ENCODE measurements around the gene MACROH2A2.

Gene MACROH2A2

GRCh38 chr10:70135046-70135445 lies 82.4 kb downstream of the MACROH2A2 start:
- ChIA-PET CTCF (interaction anchor here (1.4 to 1.9 kb wide), 3 partner anchors 12 to 19 kb away, joined by 3 to 14 read pairs (median 6); partner anchors contain the start of gene TYSND1), POLR2A (no interaction called here)
- DNase-seq (ENCODE audit: low read depth, low spot score) = no peak
- H3K4me3 ChIP-seq (ENCODE audit: low read depth, low read length) = no peak overlapping the region
- no peak for TF ChIP-seq CTCF (IDR thresholded peaks at IDR 0.05; ENCODE audit: insufficient read depth, low read length, missing control alignments)

- no peak overlapping the region for H3K4me3 ChIP-seq (ENCODE audit: low read depth, low read length)
- POLR2A ChIA-PET = interaction anchor here (0.6 to 1.6 kb wide), 3 partner anchors 9 to 268 kb away, joined by 3 to 6 read pairs (median 3); partner anchors contain the start of genes EIF4EBP2 and TYSND1
- CTCF ChIA-PET = interaction anchor here (1.0 to 1.9 kb wide), 4 partner anchors 9 to 20 kb away, joined by 3 to 14 read pairs (median 8); no protein-coding TSS in a partner anchor
- no peak for TF ChIP-seq CTCF (IDR thresholded peaks at IDR 0.05; ENCODE audit: insufficient read depth, low read length, missing control alignments)
- no peak for DNase-seq (ENCODE audit: low read depth, low spot score)
Measured at GRCh38 chr10:70135684-70136083, 83.0 kb downstream of the MACROH2A2 start.

GRCh38 chr10:70137135-70137534 lies 84.5 kb downstream of the MACROH2A2 start:
- H3K4me3 ChIP-seq (ENCODE audit: low read depth, low read length) = no peak overlapping the region
- no peak for DNase-seq (ENCODE audit: low read depth, low spot score)
- CTCF ChIA-PET = interaction anchor here (1.3 to 1.7 kb wide), 3 partner anchors 8 to 21 kb away, joined by 7 to 14 read pairs (median 10); no protein-coding TSS in a partner anchor
- TF ChIP-seq CTCF (IDR thresholded peaks at IDR 0.05; ENCODE audit: insufficient read depth, low read length, missing control alignments) = no peak
- POLR2A ChIA-PET = interaction anchor here (0.5 to 1.6 kb wide), 3 partner anchors 9 to 267 kb away, joined by 3 to 6 read pairs (median 3); partner anchors contain the start of genes EIF4EBP2 and TYSND1

GRCh38 chr10:70137927-70138883 lies 85.6 kb downstream of the MACROH2A2 start:
- POLR2A ChIA-PET = interaction anchor here (0.5 kb wide), 1 partner anchor 240 kb away, joined by 3 read pairs; no protein-coding TSS in a partner anchor
- no peak for DNase-seq (ENCODE audit: low read depth, low spot score)
- no peak for TF ChIP-seq CTCF (IDR thresholded peaks at IDR 0.05; ENCODE audit: insufficient read depth, low read length, missing control alignments)
- no peak overlapping the region for H3K4me3 ChIP-seq (ENCODE audit: low read depth, low read length)
- CTCF ChIA-PET = interaction anchor here (1.3 to 5.9 kb wide), 3 partner anchors 8 to 22 kb away, joined by 7 to 25 read pairs (median 10); partner anchors contain the start of gene TYSND1

- DNase-seq (ENCODE audit: low read depth, low spot score) = no peak
- no peak overlapping the region for H3K4me3 ChIP-seq (ENCODE audit: low read depth, low read length)
- ChIA-PET CTCF (interaction anchor here (1.0 to 5.9 kb wide), 3 partner anchors 9 to 23 kb away, joined by 3 to 25 read pairs (median 10); no protein-coding TSS in a partner anchor), POLR2A (no interaction called here)
- TF ChIP-seq CTCF (IDR thresholded peaks at IDR 0.05; ENCODE audit: insufficient read depth, low read length, missing control alignments) = no peak
Measured at GRCh38 chr10:70139151-70139996, 86.7 kb downstream of the MACROH2A2 start.

All from AG04449 (cell line).